Naive thymus-derived CD8-positive, alpha-beta T cell (primary cell): ENCODE results near the gene TOPBP1. TPM values are rescaled to one million over a fixed set of nuclear protein-coding genes. Genes with fewer than 3 reads are reported as not detected.
"Not testable (repeated sequence)": the region's sequence is repeated elsewhere in the genome, so short reads cannot be mapped to it uniquely, and the experiment has no call there.

Source experiments
- ATAC-seq, 2 donors: fragments of 150-1000 bp; cut with Tn5 transposase in 1 of 2; sonication (Bioruptor Pico), chemical (Tn5 transposase) in 1 of 2; 1 replicate in 1 of 2; 2 replicates in 1 of 2; pipeline ENCODE4 v1.10.0; 2021; ENCODE audit warnings: mild to moderate bottlenecking in 2 of 2, moderate library complexity in 2 of 2
- POLR2A ChIA-PET: fragments of 350-600 bp; sonication (Branson Sonifier 250); formaldehyde crosslinking; loops from one replicate; lab custom pipeline; 2021; ENCODE audit warnings: antibody characterized with exemption; lab: Charles Lee
- DNase-seq, 10 donors: peaks; one replicate each; pipeline versions ENCODE4 v3.0.0 to v3.0.0-alpha.2; 2020 to 2022
- H3K27ac Mint-ChIP-seq, 10 donors: one replicate each; pipeline ENCODE4 v1.8.0; 2020 to 2022; ENCODE audit warnings: mild to moderate bottlenecking in 10 of 10, mixed read lengths in 10 of 10, moderate library complexity in 4 of 10, inconsistent platforms in 1 of 10
- H3K27me3 Mint-ChIP-seq, 5 donors: one replicate each; pipeline ENCODE4 v1.8.0; 2021 to 2022; ENCODE audit warnings: mixed read lengths in 5 of 5
- H3K36me3 Mint-ChIP-seq, 3 donors: one replicate each; pipeline ENCODE4 v1.8.0; 2020 to 2022; ENCODE audit warnings: mixed read lengths in 3 of 3, mild to moderate bottlenecking in 2 of 3, inconsistent platforms in 1 of 3
- H3K4me1 Mint-ChIP-seq, 4 donors: one replicate each; pipeline ENCODE4 v1.8.0; 2021 to 2022; ENCODE audit warnings: mixed read lengths in 4 of 4
- H3K4me3 Mint-ChIP-seq, 10 donors: one replicate each; pipeline ENCODE4 v1.8.0; 2020 to 2022; ENCODE audit warnings: mild to moderate bottlenecking in 10 of 10, mixed read lengths in 10 of 10, moderate library complexity in 6 of 10, inconsistent platforms in 1 of 10
- H3K9me3 Mint-ChIP-seq, 9 donors: one replicate each; pipeline ENCODE4 v1.8.0; 2020 to 2022; ENCODE audit warnings: mixed read lengths in 9 of 9, mild to moderate bottlenecking in 3 of 9, inconsistent platforms in 1 of 9, moderate library complexity in 1 of 9
- polyA plus RNA-seq, 3 donors: library from polyadenylated mRNA; unstranded; fragments of 300-500 nt; fragmentation: Illumina TruSeq; gene quantifications; one replicate each; pipeline ENCODE4 v1.2.3, GENCODE V29; 2021
- total RNA-seq, 8 experiments: library from RNA in 2 of 8; stranded (reverse) in 2 of 8; gene quantifications; one replicate each; pipeline ENCODE4 v1.2.3 and lab custom pipeline; 2021 to 2026

Gene TOPBP1
- total and polyA plus RNA-seq, 5 experiments from 2014 or later, result 5.3 to 35.5 (median 11.0) TPM

DNA sequence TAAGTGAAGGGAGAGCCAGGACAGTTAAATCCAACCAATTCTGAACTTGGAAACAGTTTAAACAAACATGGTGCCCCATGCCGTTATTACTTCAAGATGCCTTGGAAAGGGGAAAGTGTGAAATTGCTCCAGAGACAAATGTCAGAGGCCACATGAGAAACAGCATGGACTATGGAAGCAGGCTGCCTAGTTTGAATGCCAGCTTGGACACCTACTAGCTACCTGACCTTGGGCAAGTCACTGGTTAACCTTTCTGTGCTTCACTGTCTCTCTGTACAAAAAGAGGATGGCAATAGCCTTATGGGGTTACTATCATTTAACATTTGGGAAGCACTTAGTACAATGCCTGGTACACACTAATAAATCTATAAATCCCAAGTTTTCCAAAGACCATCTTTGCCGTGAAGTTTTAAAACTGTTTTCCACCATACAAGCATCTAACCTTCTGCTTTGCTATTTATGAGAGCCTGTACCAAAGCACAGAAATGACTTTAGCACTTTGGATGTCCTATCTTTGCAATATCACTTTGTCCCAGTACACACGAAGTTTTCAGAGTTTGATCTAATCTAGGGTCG lies 8.3 kb upstream of the TOPBP1 start:
- POLR2A ChIA-PET, result no interaction called here
- H3K4me3 Mint-ChIP-seq, result no peak overlapping the region
- H3K36me3 Mint-ChIP-seq, result no peaks in the 10 kb centered on the region
- H3K27ac Mint-ChIP-seq, result no peak overlapping the region
- H3K4me1 Mint-ChIP-seq, result peaks cover 1 to 9% (median 6%) of the 10 kb centered on the region in 4 donors
- DNase-seq (no peak), ATAC-seq (no peak)
- H3K27me3 Mint-ChIP-seq, result peaks cover 12 to 32% (median 22%) of the 10 kb centered on the region in 5 donors
- no peaks in the 10 kb centered on the region for H3K9me3 Mint-ChIP-seq

DNA sequence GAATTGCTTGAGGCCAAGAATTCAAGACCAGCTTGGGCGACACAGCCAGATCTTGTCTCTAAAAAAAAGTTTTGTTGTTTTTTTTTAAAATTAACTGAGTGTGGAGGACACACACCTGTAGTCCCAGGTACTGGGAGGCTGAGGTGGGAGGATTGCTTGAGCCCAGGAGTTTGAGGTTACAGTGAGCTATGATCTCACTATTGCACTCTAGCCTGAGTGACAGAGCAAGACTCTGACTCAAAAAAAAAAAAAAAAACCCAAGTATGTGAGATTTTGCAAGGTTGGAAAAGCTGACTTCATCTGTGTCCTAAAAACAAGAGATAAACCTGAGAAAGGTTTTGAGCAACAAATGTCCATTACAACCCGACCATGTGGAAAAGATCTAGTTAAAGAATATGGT lies 5.4 kb upstream of the TOPBP1 start:
- DNase-seq, result no peak
- H3K9me3 Mint-ChIP-seq, result no peaks in the 10 kb centered on the region
- no peak overlapping the region for H3K4me3 Mint-ChIP-seq
- POLR2A ChIA-PET, result interaction anchor here (0.7 kb wide), 1 partner anchor 94 kb away, joined by 3 read pairs; no protein-coding TSS in a partner anchor
- peaks cover 10 to 19% (median 17%) of the 10 kb centered on the region in 4 donors for H3K4me1 Mint-ChIP-seq
- H3K27ac Mint-ChIP-seq, result peak overlapping the region in 1 of 10 donors; percentile 21
- H3K27me3 Mint-ChIP-seq, result peaks cover 0 to 4% (median 3%) of the 10 kb centered on the region in 5 donors
- ATAC-seq, result no peak
- no peaks in the 10 kb centered on the region for H3K36me3 Mint-ChIP-seq

DNA sequence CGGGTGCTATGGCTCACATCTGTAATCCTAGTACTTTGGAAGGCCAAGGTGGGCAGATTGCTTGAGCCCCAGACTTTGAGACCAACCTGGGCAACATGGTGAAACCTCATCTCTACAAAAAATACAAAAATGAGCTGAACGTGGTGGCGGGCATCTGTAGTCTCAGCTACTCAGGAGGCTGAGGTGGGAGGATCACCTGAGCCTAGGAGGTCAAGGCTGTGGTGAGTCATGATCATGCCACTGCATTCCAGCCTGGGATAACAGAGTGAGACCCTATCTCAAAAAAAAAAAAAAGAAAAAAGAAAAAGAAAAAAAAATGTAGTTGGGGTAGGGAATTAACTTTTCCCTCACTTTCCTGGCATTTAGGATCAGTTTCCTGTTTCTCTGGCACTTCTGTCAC lies 3.4 kb upstream of the TOPBP1 start:
- POLR2A ChIA-PET, H3K27me3 Mint-ChIP-seq, DNase-seq, ATAC-seq, H3K27ac Mint-ChIP-seq, H3K9me3 Mint-ChIP-seq, H3K4me3 Mint-ChIP-seq, H3K36me3 Mint-ChIP-seq: not testable (repeated sequence)
- H3K4me1 Mint-ChIP-seq, result peaks cover 16 to 33% (median 28%) of the 10 kb centered on the region in 4 donors

GRCh38 chr3:133663569-133664313 lies 2.0 kb upstream of the TOPBP1 start:
- H3K4me1 Mint-ChIP-seq, result peaks cover 25 to 43% (median 40%) of the 10 kb centered on the region in 4 donors
- DNase-seq, result peak in 7 of 10 donors; percentile 24 to 64 (median 55)
- no peaks in the 10 kb centered on the region for H3K27me3 Mint-ChIP-seq
- H3K9me3 Mint-ChIP-seq, result no peaks in the 10 kb centered on the region
- peak overlapping the region in 9 of 10 donors; percentile 53 to 93 (median 86) for H3K27ac Mint-ChIP-seq
- H3K4me3 Mint-ChIP-seq, result peak overlapping the region; percentile 34 to 99 (median 62)
- ATAC-seq, result peak; percentile 50 to 55
- POLR2A ChIA-PET, result no interaction called here
- peaks cover 0 to 13% (median under 1%) of the 10 kb centered on the region in 3 donors for H3K36me3 Mint-ChIP-seq

- Mint-ChIP-seq H3K27me3 (no peaks in the 10 kb centered on the region), H3K9me3 (no peaks in the 10 kb centered on the region), H3K4me3 (peak overlapping the region; percentile 96 to 99 (median 98)), H3K27ac (peak overlapping the region; percentile 96 to 100 (median 99)), H3K4me1 (peaks cover 25 to 44% (median 40%) of the 10 kb centered on the region in 4 donors), H3K36me3 (peaks cover 0 to 28% (median 2%) of the 10 kb centered on the region in 3 donors)
- ATAC-seq (peak; percentile 45 to 64), DNase-seq (no peak)
- POLR2A ChIA-PET, result interaction anchor here (0.6 to 1.3 kb wide), 5 partner anchors 87 to 823 kb away, joined by 3 to 14 read pairs (median 3); partner anchors contain the start of genes ANAPC13, CDV3 and CEP63
Observed at GRCh38 chr3:133662278-133662651, 524 bp upstream of the TOPBP1 start.

- Mint-ChIP-seq H3K4me1 (peaks cover 25 to 44% (median 40%) of the 10 kb centered on the region in 4 donors), H3K9me3 (no peaks in the 10 kb centered on the region), H3K27me3 (no peaks in the 10 kb centered on the region), H3K36me3 (peaks cover 0 to 48% (median 6%) of the 10 kb centered on the region in 3 donors), H3K4me3 (peak overlapping the region in 9 of 10 donors; percentile 32 to 96 (median 51)), H3K27ac (peak overlapping the region in 5 of 10 donors; percentile 6 to 80 (median 55))
- POLR2A ChIA-PET, result no interaction called here
- DNase-seq (no peak), ATAC-seq (no peak)
Observed at GRCh38 chr3:133659806-133660205, 1.9 kb downstream of the TOPBP1 start.

DNA sequence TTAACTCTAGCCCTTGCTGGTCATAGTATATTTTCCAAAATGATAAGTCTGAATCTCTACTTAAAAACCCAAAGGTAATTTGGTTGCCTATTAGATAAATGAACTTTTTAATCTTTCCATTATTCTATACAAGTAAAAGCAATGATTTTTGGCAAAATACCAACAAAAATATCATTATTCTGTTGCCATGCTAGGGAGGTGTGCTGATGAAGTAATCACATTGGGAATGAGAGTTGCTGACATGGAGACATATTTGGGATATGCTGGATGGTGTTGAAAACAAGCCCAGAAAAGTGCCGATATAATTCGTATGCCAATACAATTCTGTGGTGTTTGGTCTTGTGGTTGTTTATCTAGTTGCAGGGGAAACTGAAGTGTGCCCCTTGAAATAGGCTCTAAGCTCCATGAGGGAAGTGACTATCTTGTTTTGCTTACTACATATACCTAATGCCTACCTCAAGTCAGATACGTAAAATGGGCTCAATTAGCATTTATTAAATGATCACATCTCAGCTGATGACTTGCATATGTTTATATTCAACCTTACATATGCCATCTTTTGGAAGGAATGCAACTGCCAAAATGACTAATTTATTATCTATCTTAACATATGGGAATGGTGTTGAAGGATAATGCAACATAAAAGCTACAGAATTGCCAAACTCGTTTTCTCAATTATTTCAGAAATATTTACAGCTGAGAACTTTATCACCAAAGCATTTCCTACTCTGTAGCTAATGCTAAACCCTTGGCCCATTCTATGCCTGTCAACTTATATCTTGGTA lies 5.8 kb downstream of the TOPBP1 start:
- Mint-ChIP-seq H3K9me3 (no peaks in the 10 kb centered on the region), H3K36me3 (peaks cover 8 to 83% (median 9%) of the 10 kb centered on the region in 3 donors), H3K27ac (no peak overlapping the region), H3K27me3 (no peaks in the 10 kb centered on the region), H3K4me3 (no peak overlapping the region), H3K4me1 (peaks cover 13 to 19% (median 16%) of the 10 kb centered on the region in 4 donors)
- POLR2A ChIA-PET, result no interaction called here
- DNase-seq (no peak), ATAC-seq (no peak)

GRCh38 chr3:133649486-133650068 lies 12.2 kb downstream of the TOPBP1 start:
- Mint-ChIP-seq H3K4me3 (no peak overlapping the region), H3K27me3 (no peaks in the 10 kb centered on the region), H3K36me3 (peaks cover 18 to 82% (median 28%) of the 10 kb centered on the region in 3 donors), H3K4me1 (peaks cover 0 to 3% (median 0%) of the 10 kb centered on the region in 4 donors), H3K27ac (no peak overlapping the region), H3K9me3 (no peaks in the 10 kb centered on the region)
- no peak for ATAC-seq
- no peak for DNase-seq
- POLR2A ChIA-PET, result no interaction called here

- Mint-ChIP-seq H3K27me3 (no peaks in the 10 kb centered on the region), H3K4me1 (peaks cover 0 to 3% (median 0%) of the 10 kb centered on the region in 4 donors), H3K4me3 (no peak overlapping the region), H3K27ac (no peak overlapping the region), H3K36me3 (peaks cover 13 to 87% (median 54%) of the 10 kb centered on the region in 3 donors), H3K9me3 (no peaks in the 10 kb centered on the region)
- no peak for DNase-seq
- ATAC-seq, result no peak
- POLR2A ChIA-PET, result no interaction called here
Observed at GRCh38 chr3:133644768-133645167, 17.0 kb downstream of the TOPBP1 start.

DNA sequence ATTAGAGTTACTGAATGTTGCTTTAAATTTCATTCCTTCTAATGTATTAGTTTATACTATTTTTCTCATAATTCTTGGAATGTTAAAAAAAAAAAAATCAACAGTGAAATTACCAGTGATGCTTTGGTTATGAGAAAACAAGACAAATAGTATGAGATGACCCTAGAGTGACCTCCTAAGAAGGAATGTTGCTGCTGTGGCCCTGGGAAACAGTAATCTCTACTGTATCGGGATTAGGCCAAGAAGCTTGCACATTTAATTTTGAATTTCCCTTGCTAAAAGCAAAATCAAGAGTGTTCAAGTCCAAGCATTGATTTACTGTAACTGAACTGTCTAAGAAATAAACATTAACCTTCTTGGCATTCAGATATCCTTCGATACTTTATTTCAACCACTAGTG lies 18.1 kb downstream of the TOPBP1 start:
- ATAC-seq, result no peak
- Mint-ChIP-seq H3K27me3 (no peaks in the 10 kb centered on the region), H3K4me3 (no peak overlapping the region), H3K4me1 (peaks cover 0 to 4% (median 1%) of the 10 kb centered on the region in 4 donors), H3K27ac (peak overlapping the region in 1 of 10 donors; percentile 48), H3K36me3 (peaks cover 18 to 89% (median 58%) of the 10 kb centered on the region in 3 donors), H3K9me3 (peaks cover 0 to 4% (median 0%) of the 10 kb centered on the region in 9 donors)
- DNase-seq, result no peak
- POLR2A ChIA-PET, result no interaction called here

GRCh38 chr3:133641254-133641653 lies 20.5 kb downstream of the TOPBP1 start:
- no peaks in the 10 kb centered on the region for H3K27me3 Mint-ChIP-seq
- H3K4me1 Mint-ChIP-seq, result peaks cover 0 to 2% (median under 1%) of the 10 kb centered on the region in 4 donors
- DNase-seq (no peak), ATAC-seq (no peak)
- no peak overlapping the region for H3K27ac Mint-ChIP-seq
- H3K36me3 Mint-ChIP-seq, result peaks cover 8 to 91% (median 56%) of the 10 kb centered on the region in 3 donors
- no peak overlapping the region for H3K4me3 Mint-ChIP-seq
- POLR2A ChIA-PET, result no interaction called here
- H3K9me3 Mint-ChIP-seq, result peaks cover 0 to 4% (median 0%) of the 10 kb centered on the region in 9 donors

GRCh38 chr3:133633439-133633838 lies 28.3 kb downstream of the TOPBP1 start:
- DNase-seq (no peak), ATAC-seq (no peak)
- H3K4me1 Mint-ChIP-seq, result peaks cover 0 to 11% (median 2%) of the 10 kb centered on the region in 4 donors
- no peaks in the 10 kb centered on the region for H3K27me3 Mint-ChIP-seq
- POLR2A ChIA-PET, result no interaction called here
- no peaks in the 10 kb centered on the region for H3K9me3 Mint-ChIP-seq
- H3K4me3 Mint-ChIP-seq, result no peak overlapping the region
- H3K27ac Mint-ChIP-seq, result peak overlapping the region in 1 of 10 donors; percentile 27
- H3K36me3 Mint-ChIP-seq, result peaks cover 11 to 85% (median 39%) of the 10 kb centered on the region in 3 donors
